Measurements from ENCODE around the gene CACNA1E.
"Not testable (repeated sequence)": the region's sequence is repeated elsewhere in the genome, so short reads cannot be mapped to it uniquely, and the experiment has no call there.

CACNA1E gene

DNA sequence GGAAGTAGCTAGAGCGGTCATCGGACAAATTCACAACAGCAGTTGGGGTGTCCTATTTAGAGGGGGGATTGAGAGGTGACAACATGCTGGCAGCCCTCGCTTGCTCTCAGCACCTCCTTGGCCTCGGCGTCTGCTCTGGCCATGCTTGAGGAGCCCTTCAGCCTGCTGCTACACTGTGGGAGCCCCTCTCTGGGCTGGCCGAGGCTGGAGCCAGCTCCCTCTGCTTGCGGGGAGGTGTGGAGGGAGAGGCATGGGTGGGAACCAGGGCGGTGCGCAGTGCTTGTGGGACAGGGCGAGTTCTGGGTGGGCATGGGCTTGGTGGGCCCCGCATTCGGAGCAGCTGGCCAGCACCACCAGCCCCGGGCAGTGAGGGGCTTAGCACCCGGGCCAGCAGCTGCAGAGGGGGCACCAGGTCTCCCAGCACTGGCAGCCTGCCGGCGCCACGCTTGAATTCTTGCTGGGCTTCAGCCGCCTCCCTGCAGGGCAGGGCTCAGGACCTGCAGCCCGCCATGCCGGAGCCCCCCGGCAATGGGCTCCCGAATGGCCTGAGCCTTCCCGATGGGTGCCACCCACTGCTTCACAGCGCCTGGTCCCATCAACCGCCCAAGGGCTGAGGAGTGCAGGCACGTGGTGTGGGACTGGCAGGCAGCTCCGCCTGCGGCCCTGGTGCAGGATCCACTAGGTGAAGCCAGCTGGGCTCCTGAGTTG lies 349.0 kb downstream of the CACNA1E start:
- not testable (repeated sequence) for DNase-seq

- DNase-seq = no peak
Observed at GRCh38 chr1:181846001-181846645, 362.8 kb downstream of the CACNA1E start.

GRCh38 chr1:181846681-181847080 lies 363.4 kb downstream of the CACNA1E start:
- DNase-seq = no peak

DNA sequence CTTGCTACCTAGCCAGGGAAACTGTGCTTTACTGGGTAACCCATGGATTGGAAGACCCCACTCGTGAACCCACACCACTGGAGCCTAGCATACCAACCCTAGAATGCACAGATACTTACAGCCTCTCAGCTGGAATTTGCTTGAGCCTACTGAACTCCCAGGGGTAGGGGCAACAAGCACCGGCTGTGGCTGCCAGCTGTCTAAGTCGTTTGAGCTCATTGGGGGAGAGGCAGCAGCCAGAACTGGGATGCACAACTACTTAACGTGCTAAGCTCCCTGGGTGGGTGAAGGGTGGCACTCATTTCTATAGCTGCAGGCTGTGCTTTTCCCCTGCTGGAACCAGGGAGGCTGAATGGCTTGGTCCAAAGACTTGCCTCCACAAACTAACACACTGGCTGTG lies 365.8 kb downstream of the CACNA1E start:
- no peak for DNase-seq

DNA sequence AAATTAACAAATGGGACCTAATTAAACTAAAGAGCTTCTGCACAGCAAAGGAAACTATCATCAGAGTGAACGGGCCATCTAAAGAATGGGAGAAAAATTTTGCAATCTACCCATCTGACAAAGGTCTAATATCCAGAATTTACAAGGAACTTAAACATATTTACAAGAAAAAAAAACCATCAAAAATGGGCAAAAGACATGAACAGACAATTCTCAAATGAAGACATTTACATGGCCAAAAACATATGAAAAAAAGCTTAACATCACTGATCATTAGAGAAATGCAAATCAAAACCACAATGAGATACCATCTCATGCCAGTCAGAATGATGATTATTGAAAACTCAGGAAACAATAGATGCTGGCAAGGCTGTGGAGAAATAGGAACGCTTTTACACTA lies 370.9 kb downstream of the CACNA1E start:
- DNase-seq = not testable (repeated sequence)

- no peak for DNase-seq
Observed at GRCh38 chr1:181855380-181855779, 372.1 kb downstream of the CACNA1E start.

All from effector CD4-positive, alpha-beta T cell (primary cell).